ENCODE data around the gene ACTMAP. TPM values are rescaled to one million over a fixed set of nuclear protein-coding genes. Genes with fewer than 3 reads are reported as not detected.

The ACTMAP gene
- total RNA-seq, 1 experiment from 2014 or later = 5.5 TPM

GRCh38 chr19:40797166-40797962 is 47.1 kb upstream of the ACTMAP start:
- intact Hi-C loops (cut with micrococcal nuclease; ENCODE audit: unreplicated experiment) = no loop called here

GRCh38 chr19:40791996-40792395 is 41.7 kb upstream of the ACTMAP start:
- no peak overlapping the region for H3K27ac ChIP-seq (ENCODE audit: low read length)
- DNase-seq (ENCODE audit: low read depth, low spot score) = no peak
- H3K9me3 ChIP-seq (ENCODE audit: control insufficient read depth, insufficient read depth, low read depth, low read length) = no peaks in the 10 kb centered on the region
- H3K27me3 ChIP-seq (ENCODE audit: control insufficient read depth, insufficient read depth, low read length) = no peaks in the 10 kb centered on the region
- no peaks in the 10 kb centered on the region for H3K36me3 ChIP-seq (ENCODE audit: control insufficient read depth, insufficient read depth, low read length)
- ChIA-PET CTCF (no interaction called here), POLR2A (no interaction called here)
- no TSS peak for BruUV-seq (replicated peaks)
- H3K4me3 ChIP-seq (ENCODE audit: low read depth in 2 of 2, low read length in 2 of 2) = no peak overlapping the region
- ATAC-seq = no peak
- intact Hi-C loops (cut with micrococcal nuclease; ENCODE audit: unreplicated experiment) (no loop called here), in situ Hi-C loops (cut with HindIII; ENCODE audit: low pct_unique_long_range_greater_than_20kb, low sequenced_read_pairs) (no loop called here)
- TF ChIP-seq TCF7L2 (IDR thresholded peaks at IDR 0.05; ENCODE audit: low read depth, low read length) = no peak
- TF ChIP-seq CTCF (IDR thresholded peaks at IDR 0.05) = no peak
- no peak for TF ChIP-seq POLR2AphosphoS5 (IDR thresholded peaks at IDR 0.05; ENCODE audit: low read depth, low read length)
- TF ChIP-seq SIN3A (IDR thresholded peaks at IDR 0.05; ENCODE audit: borderline replicate concordance, insufficient read depth, low read depth, low read length) = no peak
- TF ChIP-seq, protein P1, sequence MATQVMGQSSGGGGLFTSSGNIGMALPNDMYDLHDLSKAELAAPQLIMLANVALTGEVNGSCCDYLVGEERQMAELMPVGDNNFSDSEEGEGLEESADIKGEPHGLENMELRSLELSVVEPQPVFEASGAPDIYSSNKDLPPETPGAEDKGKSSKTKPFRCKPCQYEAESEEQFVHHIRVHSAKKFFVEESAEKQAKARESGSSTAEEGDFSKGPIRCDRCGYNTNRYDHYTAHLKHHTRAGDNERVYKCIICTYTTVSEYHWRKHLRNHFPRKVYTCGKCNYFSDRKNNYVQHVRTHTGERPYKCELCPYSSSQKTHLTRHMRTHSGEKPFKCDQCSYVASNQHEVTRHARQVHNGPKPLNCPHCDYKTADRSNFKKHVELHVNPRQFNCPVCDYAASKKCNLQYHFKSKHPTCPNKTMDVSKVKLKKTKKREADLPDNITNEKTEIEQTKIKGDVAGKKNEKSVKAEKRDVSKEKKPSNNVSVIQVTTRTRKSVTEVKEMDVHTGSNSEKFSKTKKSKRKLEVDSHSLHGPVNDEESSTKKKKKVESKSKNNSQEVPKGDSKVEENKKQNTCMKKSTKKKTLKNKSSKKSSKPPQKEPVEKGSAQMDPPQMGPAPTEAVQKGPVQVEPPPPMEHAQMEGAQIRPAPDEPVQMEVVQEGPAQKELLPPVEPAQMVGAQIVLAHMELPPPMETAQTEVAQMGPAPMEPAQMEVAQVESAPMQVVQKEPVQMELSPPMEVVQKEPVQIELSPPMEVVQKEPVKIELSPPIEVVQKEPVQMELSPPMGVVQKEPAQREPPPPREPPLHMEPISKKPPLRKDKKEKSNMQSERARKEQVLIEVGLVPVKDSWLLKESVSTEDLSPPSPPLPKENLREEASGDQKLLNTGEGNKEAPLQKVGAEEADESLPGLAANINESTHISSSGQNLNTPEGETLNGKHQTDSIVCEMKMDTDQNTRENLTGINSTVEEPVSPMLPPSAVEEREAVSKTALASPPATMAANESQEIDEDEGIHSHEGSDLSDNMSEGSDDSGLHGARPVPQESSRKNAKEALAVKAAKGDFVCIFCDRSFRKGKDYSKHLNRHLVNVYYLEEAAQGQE (IDR thresholded peaks at IDR 0.05; ENCODE audit: insufficient read depth in 1 of 2, low read depth in 2 of 2, low read length in 1 of 2) = no peak
- no peaks in the 10 kb centered on the region for H3K4me1 ChIP-seq (ENCODE audit: control insufficient read depth, insufficient read depth, low read length)

More at GRCh38 chr19:40797166-40797962, 47.1 kb upstream of the ACTMAP start:
- no peak for TF ChIP-seq POLR2AphosphoS5 (IDR thresholded peaks at IDR 0.05; ENCODE audit: low read depth, low read length)
- no peak for TF ChIP-seq SIN3A (IDR thresholded peaks at IDR 0.05; ENCODE audit: borderline replicate concordance, insufficient read depth, low read depth, low read length)
- TF ChIP-seq TCF7L2 (IDR thresholded peaks at IDR 0.05; ENCODE audit: low read depth, low read length) = no peak
- no peak for TF ChIP-seq CTCF (IDR thresholded peaks at IDR 0.05)
- TF ChIP-seq, protein P1 (IDR thresholded peaks at IDR 0.05; ENCODE audit: insufficient read depth in 1 of 2, low read depth in 2 of 2, low read length in 1 of 2) = no peak
- ATAC-seq = no peak
- Histone ChIP-seq H3K9me3 (ENCODE audit: control insufficient read depth, insufficient read depth, low read depth, low read length) (no peaks in the 10 kb centered on the region), H3K27me3 (ENCODE audit: control insufficient read depth, insufficient read depth, low read length) (no peaks in the 10 kb centered on the region), H3K4me1 (ENCODE audit: control insufficient read depth, insufficient read depth, low read length) (peaks cover 16% of the 10 kb centered on the region), H3K36me3 (ENCODE audit: control insufficient read depth, insufficient read depth, low read length) (peaks cover 2% of the 10 kb centered on the region; the same call in 1 of the 2 replicates), H3K27ac (ENCODE audit: low read length) (peak overlapping the region; percentile 81), H3K4me3 (ENCODE audit: low read depth in 2 of 2, low read length in 2 of 2) (peak overlapping the region in 1 of 2 experiments; percentile 72; a peak in 2 of 4 replicates)
- no peak for DNase-seq (ENCODE audit: low read depth, low spot score)
- in situ Hi-C loops (cut with HindIII; ENCODE audit: low pct_unique_long_range_greater_than_20kb, low sequenced_read_pairs) = no loop called here
- ChIA-PET POLR2A (interaction anchor here (0.6 kb wide), 1 partner anchor 66 kb away, joined by 10 read pairs; no protein-coding TSS in a partner anchor), CTCF (interaction anchor here (0.6 kb wide), 2 partner anchors 10 to 467 kb away, joined by 3 to 6 read pairs; no protein-coding TSS in a partner anchor)
- no TSS peak for BruUV-seq (replicated peaks)
